Measurements from ENCODE around the gene CYFIP1. TPM values are rescaled to one million over a fixed set of nuclear protein-coding genes. Genes with fewer than 3 reads are reported as not detected.
A peak's percentile ranks its signal among the peaks of the same experiment; 100 is the strongest.

Gene CYFIP1
- total and polyA plus RNA-seq, 2 donors from 2014 or later, result 32.3 to 143 TPM

- Histone ChIP-seq H3K4me1 (ENCODE audit: control insufficient read depth in 2 of 3, insufficient read depth in 2 of 3, low read depth in 1 of 3, low read length in 3 of 3) (no peaks in the 10 kb centered on the region), H3K27ac (ENCODE audit: low read depth in 2 of 2, low read length in 2 of 2) (no peak overlapping the region), H3K9ac (ENCODE audit: low read length in 3 of 3) (no peak overlapping the region), H3K9me3 (ENCODE audit: control insufficient read depth in 2 of 3, insufficient read depth in 1 of 3, low read length in 3 of 3) (no peaks in the 10 kb centered on the region), H3K4me3 (ENCODE audit: low read length in 3 of 3) (no peak overlapping the region), H3K36me3 (ENCODE audit: control insufficient read depth in 2 of 3, insufficient read depth in 3 of 3, low read length in 3 of 3) (peaks cover 4 to 55% (median 26%) of the 10 kb centered on the region in 3 donors), H3K27me3 (ENCODE audit: control insufficient read depth, insufficient read depth, low read length) (no peaks in the 10 kb centered on the region)
- FAIRE-seq, result no peak
- intact Hi-C loops (cut with DNase I), result no loop called here
- peak in 1 of 5 donors; percentile 28 for DNase-seq
- TF ChIP-seq CTCF (IDR thresholded peaks at IDR 0.05; ENCODE audit: borderline replicate concordance, extremely low read depth, insufficient read depth), result no peak
Observed at GRCh38 chr15:22866079-22866478, 114.1 kb downstream of the CYFIP1 start.

- FAIRE-seq, result no peak
- TF ChIP-seq CTCF (IDR thresholded peaks at IDR 0.05; ENCODE audit: borderline replicate concordance, extremely low read depth, insufficient read depth), result no peak
Observed at GRCh38 chr15:22863356-22863755, 116.8 kb downstream of the CYFIP1 start.

GRCh38 chr15:22861161-22861560 is 119.0 kb downstream of the CYFIP1 start:
- H3K27ac ChIP-seq (ENCODE audit: low read depth in 2 of 2, low read length in 2 of 2), result no peak overlapping the region
- H3K9ac ChIP-seq (ENCODE audit: low read length in 3 of 3), result no peak overlapping the region
- FAIRE-seq (no peak), DNase-seq (no peak)
- intact Hi-C loops (cut with DNase I), result no loop called here
- H3K4me1 ChIP-seq (ENCODE audit: control insufficient read depth in 2 of 3, insufficient read depth in 2 of 3, low read depth in 1 of 3, low read length in 3 of 3), result no peaks in the 10 kb centered on the region
- H3K4me3 ChIP-seq (ENCODE audit: low read length in 3 of 3), result no peak overlapping the region
- H3K9me3 ChIP-seq (ENCODE audit: control insufficient read depth in 2 of 3, insufficient read depth in 1 of 3, low read length in 3 of 3), result no peaks in the 10 kb centered on the region
- H3K36me3 ChIP-seq (ENCODE audit: control insufficient read depth in 2 of 3, insufficient read depth in 3 of 3, low read length in 3 of 3), result peaks cover 3 to 18% (median 7%) of the 10 kb centered on the region in 3 donors
- H3K27me3 ChIP-seq (ENCODE audit: control insufficient read depth, insufficient read depth, low read length), result no peaks in the 10 kb centered on the region
- TF ChIP-seq CTCF (IDR thresholded peaks at IDR 0.05; ENCODE audit: borderline replicate concordance, extremely low read depth, insufficient read depth), result no peak

More at GRCh38 chr15:22863356-22863755, 116.8 kb downstream of the CYFIP1 start:
- Histone ChIP-seq H3K4me3 (ENCODE audit: low read length in 3 of 3) (no peak overlapping the region), H3K9me3 (ENCODE audit: control insufficient read depth in 2 of 3, insufficient read depth in 1 of 3, low read length in 3 of 3) (no peaks in the 10 kb centered on the region), H3K4me1 (ENCODE audit: control insufficient read depth in 2 of 3, insufficient read depth in 2 of 3, low read depth in 1 of 3, low read length in 3 of 3) (no peaks in the 10 kb centered on the region), H3K9ac (ENCODE audit: low read length in 3 of 3) (no peak overlapping the region), H3K27me3 (ENCODE audit: control insufficient read depth, insufficient read depth, low read length) (no peaks in the 10 kb centered on the region), H3K27ac (ENCODE audit: low read depth in 2 of 2, low read length in 2 of 2) (no peak overlapping the region), H3K36me3 (ENCODE audit: control insufficient read depth in 2 of 3, insufficient read depth in 3 of 3, low read length in 3 of 3) (peaks cover 3 to 39% (median 8%) of the 10 kb centered on the region in 3 donors)
- no peak for DNase-seq
- intact Hi-C loops (cut with DNase I), result no loop called here

GRCh38 chr15:22856659-22857058 is 123.5 kb downstream of the CYFIP1 start:
- Histone ChIP-seq H3K9ac (ENCODE audit: low read length in 3 of 3) (no peak overlapping the region), H3K4me1 (ENCODE audit: control insufficient read depth in 2 of 3, insufficient read depth in 2 of 3, low read depth in 1 of 3, low read length in 3 of 3) (no peaks in the 10 kb centered on the region), H3K36me3 (ENCODE audit: control insufficient read depth in 2 of 3, insufficient read depth in 3 of 3, low read length in 3 of 3) (peaks cover 6 to 32% (median 11%) of the 10 kb centered on the region in 3 donors), H3K27me3 (ENCODE audit: control insufficient read depth, insufficient read depth, low read length) (no peaks in the 10 kb centered on the region), H3K9me3 (ENCODE audit: control insufficient read depth in 2 of 3, insufficient read depth in 1 of 3, low read length in 3 of 3) (no peaks in the 10 kb centered on the region), H3K27ac (ENCODE audit: low read depth in 2 of 2, low read length in 2 of 2) (no peak overlapping the region), H3K4me3 (ENCODE audit: low read length in 3 of 3) (no peak overlapping the region)
- TF ChIP-seq CTCF (IDR thresholded peaks at IDR 0.05; ENCODE audit: borderline replicate concordance, extremely low read depth, insufficient read depth), result no peak
- no peak for FAIRE-seq
- no peak for DNase-seq
- intact Hi-C loops (cut with DNase I), result no loop called here
